ENCODE results near the gene HERPUD2. TPM values are rescaled to one million over a fixed set of nuclear protein-coding genes. Genes with fewer than 3 reads are reported as not detected.
A peak's percentile ranks its signal among the peaks of the same experiment; 100 is the strongest.

Gene HERPUD2
- total and polyA plus RNA-seq, 2 donors (not counting 1 experiment from before 2014, with no cell fraction given): 58.8 to 62.2 TPM

GRCh38 chr7:35734001-35734483 is 39.1 kb upstream of the HERPUD2 start:
- Histone ChIP-seq H3K4me1 (ENCODE audit: control insufficient read depth in 2 of 2, insufficient read depth in 2 of 2, low read length in 2 of 2) (peaks cover 28 to 29% of the 10 kb centered on the region in 2 donors), H3K27me3 (replicated peaks in 1 of 4; ENCODE audit: control extremely low read depth in 1 of 4, control insufficient read depth in 3 of 4, insufficient read depth in 4 of 4, low read length in 3 of 4) (no peaks in the 10 kb centered on the region), H3K36me3 (replicated peaks in 1 of 2; ENCODE audit: control extremely low read depth in 1 of 2, control insufficient read depth in 1 of 2, extremely low read depth in 1 of 2, insufficient read depth in 2 of 2, low read length in 1 of 2) (no peaks in the 10 kb centered on the region), H3K9me3 (ENCODE audit: control extremely low read depth in 1 of 3, control insufficient read depth in 2 of 3, insufficient read depth in 1 of 3, low read length in 2 of 3) (no peaks in the 10 kb centered on the region), H3K4me2 (replicated peaks; ENCODE audit: low read depth, low read length, poor library complexity, severe bottlenecking) (no peak overlapping the region), H4K20me1 (ENCODE audit: control insufficient read depth, insufficient read depth, low read length, poor library complexity, severe bottlenecking) (no peaks in the 10 kb centered on the region), H2AFZ (ENCODE audit: insufficient read depth, low read depth, low read length, poor library complexity, severe bottlenecking) (no peak overlapping the region), H3K27ac (ENCODE audit: low read length in 2 of 2) (no peak overlapping the region), H3K9ac (ENCODE audit: low read length) (no peak overlapping the region), H3K79me2 (ENCODE audit: control insufficient read depth, insufficient read depth, low read length) (no peaks in the 10 kb centered on the region), H3K4me3 (ENCODE audit: control extremely low read depth in 1 of 5, extremely low read depth in 1 of 5, insufficient read depth in 1 of 5, low read depth in 2 of 5, low read length in 4 of 5) (no peak overlapping the region)
- Mint-ChIP-seq H3K4me3 (no peak overlapping the region), H3K4me1 (peaks cover 43% of the 10 kb centered on the region), H3K27ac (no peak overlapping the region), H3K27me3 (no peaks in the 10 kb centered on the region), H3K9me3 (ENCODE audit: insufficient read depth) (no peaks in the 10 kb centered on the region)
- 93% methylated on average over 4 of the region's 5 CpGs for WGBS (ENCODE audit: insufficient coverage)
- POLR2A ChIA-PET: no interaction called here
- CTCF ChIA-PET: interaction anchor here (13.3 kb wide), 1 partner anchor 26 kb away, joined by 171 read pairs; no protein-coding TSS in a partner anchor
- no peak for ATAC-seq (ENCODE audit: low read depth)
- TF ChIP-seq CTCF (IDR thresholded peaks at IDR 0.05): no peak
- intact Hi-C loops (cut with micrococcal nuclease): no loop called here
- no peak for DNase-seq

GRCh38 chr7:35731349-35731748 is 36.4 kb upstream of the HERPUD2 start:
- Histone ChIP-seq H3K27ac (ENCODE audit: low read length in 2 of 2) (peak overlapping the region; percentile 93 to 99), H3K79me2 (ENCODE audit: control insufficient read depth, insufficient read depth, low read length) (peaks cover under 1% of the 10 kb centered on the region), H3K9ac (ENCODE audit: low read length) (no peak overlapping the region), H4K20me1 (ENCODE audit: control insufficient read depth, insufficient read depth, low read length, poor library complexity, severe bottlenecking) (no peaks in the 10 kb centered on the region), H3K4me1 (ENCODE audit: control insufficient read depth in 2 of 2, insufficient read depth in 2 of 2, low read length in 2 of 2) (peaks cover 55 to 56% of the 10 kb centered on the region in 2 donors), H2AFZ (ENCODE audit: insufficient read depth, low read depth, low read length, poor library complexity, severe bottlenecking) (no peak overlapping the region), H3K4me3 (ENCODE audit: control extremely low read depth in 1 of 5, extremely low read depth in 1 of 5, insufficient read depth in 1 of 5, low read depth in 2 of 5, low read length in 4 of 5) (no peak overlapping the region), H3K27me3 (replicated peaks in 1 of 4; ENCODE audit: control extremely low read depth in 1 of 4, control insufficient read depth in 3 of 4, insufficient read depth in 4 of 4, low read length in 3 of 4) (no peaks in the 10 kb centered on the region), H3K36me3 (replicated peaks in 1 of 2; ENCODE audit: control extremely low read depth in 1 of 2, control insufficient read depth in 1 of 2, extremely low read depth in 1 of 2, insufficient read depth in 2 of 2, low read length in 1 of 2) (no peaks in the 10 kb centered on the region), H3K4me2 (replicated peaks; ENCODE audit: low read depth, low read length, poor library complexity, severe bottlenecking) (no peak overlapping the region), H3K9me3 (ENCODE audit: control extremely low read depth in 1 of 3, control insufficient read depth in 2 of 3, insufficient read depth in 1 of 3, low read length in 2 of 3) (no peaks in the 10 kb centered on the region)
- no peaks in the 10 kb centered on the region for H3K27me3 Mint-ChIP-seq
- POLR2A ChIA-PET: interaction anchor here (0.6 to 1.4 kb wide), 5 partner anchors 37 to 69 kb away, joined by 3 to 10 read pairs (median 7); partner anchors contain the start of gene SEPTIN7
- CTCF ChIA-PET: interaction anchor here (13.3 kb wide), 1 partner anchor 23 kb away, joined by 171 read pairs; no protein-coding TSS in a partner anchor
- ATAC-seq (ENCODE audit: low read depth) (no peak), DNase-seq (no peak)
- H3K4me3 Mint-ChIP-seq: no peak overlapping the region
- 100% methylated on average over 1 of the region's 3 CpGs for WGBS (ENCODE audit: insufficient coverage)
- H3K4me1 Mint-ChIP-seq: peaks cover 62% of the 10 kb centered on the region
- intact Hi-C loops (cut with micrococcal nuclease): no loop called here
- H3K9me3 Mint-ChIP-seq (ENCODE audit: insufficient read depth): no peaks in the 10 kb centered on the region
- TF ChIP-seq CTCF (IDR thresholded peaks at IDR 0.05) (no peak), EZH2 (IDR thresholded peaks at IDR 0.05; ENCODE audit: borderline replicate concordance, insufficient read depth, low read depth, low read length, poor library complexity, severe bottlenecking) (no peak)
- H3K27ac Mint-ChIP-seq: peak overlapping the region; percentile 89
